OCI-LY7 (cell line): Measurements from ENCODE around the gene FAM9C. TPM values are rescaled to one million over a fixed set of nuclear protein-coding genes. Genes with fewer than 3 reads are reported as not detected.
A peak's percentile ranks its signal among the peaks of the same experiment; 100 is the strongest.

Source experiments
- BruUV-seq: library from RNA; stranded (reverse); fragments of 400-500 nt; replicated peaks from 2 replicates; lab custom pipeline; 2021; lab: Mats Ljungman, UMichigan
- CTCF ChIA-PET: fragments of 300-600 bp; sonication (Branson Sonifier 250); formaldehyde crosslinking; loops from one replicate; lab custom pipeline; 2022; ENCODE audit warnings: antibody characterized with exemption; ENCODE audit not compliant: unreplicated experiment; lab: Charles Lee
- POLR2A ChIA-PET: fragments of 300-600 bp; sonication (Branson Sonifier 250); formaldehyde crosslinking; loops from one replicate; lab custom pipeline; 2022; ENCODE audit warnings: antibody characterized with exemption; lab: Charles Lee
- DNase-seq: peaks from one replicate; pipeline ENCODE4 v3.0.0-alpha.2; 2015; ENCODE audit warnings: low spot score
- H2AFZ ChIP-seq: fragments of 200-600 bp; sonication (generic), shearing (Covaris generic); 2 replicates; pipeline ENCODE4 v1.6.1; 2014; ENCODE audit warnings: mild to moderate bottlenecking, antibody characterized with exemption, low read length, moderate library complexity
- H3K27ac ChIP-seq: fragments of 200-600 bp; sonication (generic); 2 replicates; pipeline ENCODE4 v1.5.1; 2014; ENCODE audit warnings: mixed run types, low read depth, mild to moderate bottlenecking, moderate library complexity, low read length, inconsistent platforms; ENCODE audit not compliant: poor library complexity, severe bottlenecking
- H3K36me3 ChIP-seq: fragments of 200-600 bp; sonication (generic); 2 replicates; pipeline ENCODE4 v1.6.1; 2014; ENCODE audit warnings: mild to moderate bottlenecking, antibody characterized with exemption, low read length, moderate library complexity, mixed read lengths; ENCODE audit not compliant: insufficient read depth
- H3K4me1 ChIP-seq: fragments of 200-600 bp; sonication (generic); 2 replicates; pipeline ENCODE4 v1.5.1; 2014; ENCODE audit warnings: mild to moderate bottlenecking, low read length; ENCODE audit not compliant: insufficient read depth, poor library complexity, severe bottlenecking
- H3K4me2 ChIP-seq: fragments of 200-600 bp; sonication (generic); 2 replicates; pipeline ENCODE4 v1.6.1; 2014; ENCODE audit warnings: mild to moderate bottlenecking, low read length
- H3K4me3 ChIP-seq: fragments of 200-600 bp; sonication (generic); 2 replicates; pipeline ENCODE4 v1.5.1; 2014; ENCODE audit warnings: mild to moderate bottlenecking, low read depth, low read length; ENCODE audit not compliant: poor library complexity, severe bottlenecking
- H3K79me2 ChIP-seq: fragments of 200-600 bp; sonication (generic); 2 replicates; pipeline ENCODE4 v1.6.1; 2016; ENCODE audit warnings: low read depth, mild to moderate bottlenecking, low read length, moderate library complexity, mixed read lengths; ENCODE audit not compliant: insufficient read depth
- H3K9me2 ChIP-seq: fragments of 200-600 bp; sonication (generic); 2 replicates; pipeline ENCODE4 v1.6.1; 2016; ENCODE audit warnings: mild to moderate bottlenecking, low read length, mixed read lengths; ENCODE audit not compliant: insufficient read depth
- H3K9me3 ChIP-seq: fragments of 200-600 bp; sonication (generic); 2 replicates; pipeline ENCODE4 v1.6.1; 2014; ENCODE audit warnings: mild to moderate bottlenecking, mixed run types, low read length, mixed read lengths
- H4K20me1 ChIP-seq: fragments of 200-600 bp; sonication (generic); 2 replicates; pipeline ENCODE4 v1.6.1; 2014; ENCODE audit warnings: mild to moderate bottlenecking, antibody characterized with exemption, low read length, moderate library complexity, mixed read lengths; ENCODE audit not compliant: insufficient read depth
- CTCF ChIP-seq: fragments of 200-600 bp; sonication (generic); conservative IDR thresholded peaks from 2 replicates; pipeline ENCODE4 v1.5.1; 2014; ENCODE audit warnings: mild to moderate bottlenecking, antibody characterized with exemption, low read length, moderate library complexity, mixed read lengths
- EZH2phosphoT487 ChIP-seq: fragments of 200-600 bp; sonication (generic); IDR thresholded peaks from 2 replicates; pipeline ENCODE4 v1.6.1; 2018; ENCODE audit warnings: low read depth, borderline replicate concordance, mild to moderate bottlenecking, mixed run types, antibody characterized with exemption, low read length, moderate library complexity, mixed read lengths
- intact Hi-C: fragments of 100-400 bp; cut with micrococcal nuclease; formaldehyde crosslinking; loops from one replicate; pipeline ENCODE4 v1.10.0; 2022; ENCODE audit not compliant: unreplicated experiment
- total RNA-seq, 2 experiments: library from RNA; depleted of rRNA in 1 of 2; stranded (reverse); fragments of >200 nt in 1 of 2; shearing (Covaris generic) in 1 of 2; gene quantifications; 2 replicates each; pipeline ENCODE4 v1.2.3, GENCODE V29; 2014 to 2022

FAM9C gene
- total RNA-seq, 2 experiments from 2014 or later, result not detected

- ChIA-PET CTCF (interaction anchor here (0.7 kb wide), 1 partner anchor 124 kb away, joined by 3 read pairs; no protein-coding TSS in a partner anchor), POLR2A (interaction anchor here (0.9 to 3.8 kb wide), 12 partner anchors 11 to 125 kb away, joined by 3 to 25 read pairs (median 4); no protein-coding TSS in a partner anchor)
- TSS peak; percentile 84 for BruUV-seq
- intact Hi-C loops, result loop anchor here (1.0 kb wide), 1 partner anchor 12 kb away; no protein-coding TSS in a partner anchor
- Histone ChIP-seq H2AFZ (peak overlapping the region; percentile 77; the same call in 1 of the 2 replicates), H3K27ac (peak overlapping the region; percentile 95), H3K36me3 (no peaks in the 10 kb centered on the region), H3K4me2 (peak overlapping the region; percentile 74), H3K4me3 (peak overlapping the region; percentile 50), H4K20me1 (no peaks in the 10 kb centered on the region), H3K9me3 (no peaks in the 10 kb centered on the region), H3K4me1 (peaks cover 63% of the 10 kb centered on the region), H3K9me2 (no peaks in the 10 kb centered on the region), H3K79me2 (no peaks in the 10 kb centered on the region)
- TF ChIP-seq CTCF (no peak), EZH2phosphoT487 (no peak)
- DNase-seq, result peak; percentile 87
These were observed 30.2 kb upstream of the FAM9C start for GRCh38 chrX:13074297-13075262.

- no peak for DNase-seq
- Histone ChIP-seq H3K9me3 (no peaks in the 10 kb centered on the region), H4K20me1 (no peaks in the 10 kb centered on the region), H3K9me2 (no peaks in the 10 kb centered on the region), H3K4me1 (peaks cover 17% of the 10 kb centered on the region), H3K79me2 (no peaks in the 10 kb centered on the region), H3K36me3 (no peaks in the 10 kb centered on the region), H3K27ac (no peak overlapping the region), H2AFZ (no peak overlapping the region), H3K4me2 (no peak overlapping the region), H3K4me3 (no peak overlapping the region)
- ChIA-PET POLR2A (interaction anchor here (0.6 to 1.1 kb wide), 4 partner anchors 10 to 37 kb away, joined by 3 read pairs; no protein-coding TSS in a partner anchor), CTCF (no interaction called here)
- TF ChIP-seq EZH2phosphoT487, result no peak
- no peak for TF ChIP-seq CTCF
- intact Hi-C loops, result no loop called here
- no TSS peak for BruUV-seq
These were observed 25.5 kb upstream of the FAM9C start for GRCh38 chrX:13069771-13070416.
